Measurements from ENCODE around the gene PCSK7.

GRCh38 chr11:117197516-117198456 is 34.1 kb downstream of the PCSK7 start:
- no peak for TF ChIP-seq CTCF (tag by site-specific recombination; IDR thresholded peaks at IDR 0.05)
- TF ChIP-seq ZSCAN18 (tag by site-specific recombination; IDR thresholded peaks at IDR 0.05) = no peak
- no peak for TF ChIP-seq ZNF645 (tag by site-specific recombination; IDR thresholded peaks at IDR 0.05)
- no peak for TF ChIP-seq ZNF830 (tag by site-specific recombination; IDR thresholded peaks at IDR 0.05; ENCODE audit: low read depth)
- no peak for TF ChIP-seq ZNF292 (tag by site-specific recombination; IDR thresholded peaks at IDR 0.05; ENCODE audit: borderline replicate concordance, low read depth)
- no peak for TF ChIP-seq ZNF155 (tag by site-specific recombination; IDR thresholded peaks at IDR 0.05)
- TF ChIP-seq ZBTB26 (tag by site-specific recombination; optimal IDR thresholded peaks at IDR 0.05) = no peak

Measured in HEK293 (cell line).